GM21786 (cell line): ENCODE data around the gene ATP8A2.

Source experiments
- ATAC-seq: cut with Tn5 transposase; IDR thresholded peaks from one replicate; pipeline ENCODE4 v1.9.1; 2021; ENCODE audit not compliant: unreplicated experiment

The ATP8A2 gene

DNA sequence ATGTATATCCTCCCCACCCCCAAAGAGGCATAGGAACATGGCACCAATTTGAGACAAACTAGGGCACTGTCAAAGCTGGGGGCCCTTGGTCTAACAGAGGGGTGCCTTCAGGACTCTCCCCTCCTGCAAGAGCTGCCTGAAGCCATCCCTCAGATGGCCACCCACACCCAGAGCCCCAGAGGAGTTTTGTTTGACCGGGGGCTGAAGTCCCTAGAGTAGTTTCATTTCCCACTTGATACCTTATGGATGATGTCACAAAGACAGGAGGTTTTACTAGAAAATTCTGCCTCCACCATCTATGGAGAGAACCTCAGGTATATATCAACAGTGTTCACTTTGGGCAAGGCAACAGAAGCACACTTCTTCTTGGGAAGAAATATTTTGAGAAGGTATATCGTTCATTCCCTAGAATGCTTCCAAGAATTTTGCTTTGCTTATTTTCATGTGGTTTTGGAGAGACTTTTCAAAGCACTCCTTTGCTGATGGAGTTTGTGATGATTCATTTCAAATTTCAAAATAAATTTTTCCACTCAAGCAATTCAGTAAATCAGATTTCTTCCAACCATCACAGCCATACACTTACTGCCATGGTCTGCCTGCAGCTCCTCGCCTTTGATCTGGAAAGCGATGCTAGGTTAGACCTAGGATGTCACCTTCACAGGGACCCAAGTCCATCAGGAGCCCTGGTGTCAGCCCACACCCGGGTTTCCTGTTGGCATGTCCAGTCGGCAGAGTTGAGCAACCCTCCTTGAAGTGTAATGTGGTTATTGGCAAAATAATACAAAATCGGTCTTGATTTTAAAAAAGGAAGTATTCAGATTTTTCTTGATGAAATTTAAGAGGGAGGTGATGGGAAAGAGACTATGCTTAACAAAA lies 473.0 kb downstream of the ATP8A2 start:
- ATAC-seq, result no peak

DNA sequence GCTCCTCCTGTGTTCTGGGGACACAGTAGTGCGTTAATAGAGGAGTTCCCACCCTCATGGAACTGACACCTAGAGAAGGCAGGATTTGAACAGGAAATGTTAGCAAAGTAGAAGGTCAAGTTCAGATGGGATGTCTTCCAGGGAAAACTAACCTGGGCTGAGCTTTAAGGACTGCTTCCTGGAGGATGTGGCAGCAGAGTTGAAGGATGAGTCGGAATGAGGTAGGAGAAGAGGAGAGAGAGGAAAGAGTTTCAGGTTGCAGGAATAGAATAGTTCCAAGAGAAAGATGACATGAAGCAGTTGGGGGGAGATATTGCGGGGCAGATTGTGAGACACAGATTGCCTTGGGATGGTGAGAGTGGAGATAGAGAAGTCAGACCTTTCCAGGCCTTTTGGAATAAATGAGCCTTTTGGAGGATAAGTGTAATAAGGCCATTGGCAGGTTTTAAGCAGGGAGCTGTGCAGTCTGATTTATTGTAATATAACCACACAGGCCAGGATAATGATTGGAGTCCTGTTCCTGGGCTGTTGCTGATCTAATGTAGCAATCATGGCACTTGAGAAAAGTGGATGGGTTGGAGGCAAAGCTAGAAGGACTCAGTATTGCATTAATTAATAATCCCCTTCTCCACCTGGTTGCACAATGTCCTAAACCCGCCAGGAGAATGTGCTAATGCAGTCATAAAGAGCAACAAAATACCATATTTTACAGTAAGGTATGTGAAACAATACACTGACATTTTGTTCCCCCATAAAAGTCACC lies 474.6 kb downstream of the ATP8A2 start:
- no peak for ATAC-seq

DNA sequence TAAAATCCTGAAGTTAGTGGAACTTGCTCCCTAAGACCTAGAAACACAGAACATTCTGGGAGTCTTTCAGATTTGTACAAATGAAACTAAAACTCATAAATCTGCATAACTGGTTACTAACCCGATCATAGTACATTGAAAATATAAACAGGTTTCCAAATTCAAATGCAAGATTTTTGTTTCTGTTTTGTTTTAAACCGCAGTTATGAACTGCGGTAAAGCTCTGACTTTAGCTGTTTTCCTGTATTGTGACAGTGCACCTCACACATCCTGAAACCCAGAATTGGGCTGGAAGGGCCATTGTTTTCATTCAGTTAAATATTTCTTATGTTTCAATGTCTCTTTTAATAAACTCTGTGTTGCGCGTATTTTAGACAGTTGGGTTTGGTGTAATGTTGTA lies 475.4 kb downstream of the ATP8A2 start:
- ATAC-seq, result peak; percentile 69

DNA sequence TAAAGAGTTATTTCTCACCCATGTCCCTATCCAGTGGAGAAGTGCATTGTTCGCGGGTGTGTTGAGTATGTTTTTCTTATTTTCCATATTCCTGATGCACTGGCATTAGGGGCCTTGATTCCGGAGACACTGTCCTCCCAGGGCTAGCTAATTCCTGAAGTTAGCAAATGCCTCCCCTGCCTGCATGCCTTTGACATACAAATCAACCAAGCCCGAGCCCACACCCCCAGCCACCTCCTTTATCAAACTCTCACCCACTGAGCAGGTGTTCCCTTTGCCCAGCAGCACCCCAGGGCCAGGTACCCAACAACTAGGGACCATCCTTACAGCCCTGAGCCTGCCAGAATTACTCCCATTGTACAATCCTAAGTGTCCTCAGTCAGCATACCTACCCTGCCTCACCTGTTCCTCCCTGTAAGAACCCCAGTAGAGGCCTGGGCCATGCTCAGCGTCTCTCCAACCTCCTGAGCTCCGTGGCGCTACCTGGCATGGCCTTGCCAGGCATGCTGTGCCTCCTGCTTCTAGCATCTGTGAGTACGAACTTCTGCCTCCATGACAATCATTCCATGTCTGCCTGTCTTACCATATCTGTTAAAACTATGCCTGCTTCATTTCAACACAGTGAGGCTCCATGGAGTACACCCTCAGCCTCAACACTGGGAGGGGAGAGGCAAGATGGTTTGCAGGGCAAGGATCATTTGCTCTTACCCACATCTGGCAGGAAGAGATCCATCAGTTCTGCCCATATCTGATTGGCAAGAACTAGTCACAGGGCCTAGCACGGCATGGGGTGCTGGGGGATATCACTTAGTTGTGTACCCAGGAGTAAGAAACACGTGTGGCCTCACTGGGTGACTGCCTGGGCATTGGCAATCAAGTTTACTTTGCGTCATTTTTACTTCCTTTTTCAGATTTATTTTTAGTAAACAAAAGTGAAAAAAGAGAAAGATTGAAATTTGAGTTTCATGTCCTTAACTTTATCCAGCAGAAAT lies 476.2 kb downstream of the ATP8A2 start:
- no peak for ATAC-seq

DNA sequence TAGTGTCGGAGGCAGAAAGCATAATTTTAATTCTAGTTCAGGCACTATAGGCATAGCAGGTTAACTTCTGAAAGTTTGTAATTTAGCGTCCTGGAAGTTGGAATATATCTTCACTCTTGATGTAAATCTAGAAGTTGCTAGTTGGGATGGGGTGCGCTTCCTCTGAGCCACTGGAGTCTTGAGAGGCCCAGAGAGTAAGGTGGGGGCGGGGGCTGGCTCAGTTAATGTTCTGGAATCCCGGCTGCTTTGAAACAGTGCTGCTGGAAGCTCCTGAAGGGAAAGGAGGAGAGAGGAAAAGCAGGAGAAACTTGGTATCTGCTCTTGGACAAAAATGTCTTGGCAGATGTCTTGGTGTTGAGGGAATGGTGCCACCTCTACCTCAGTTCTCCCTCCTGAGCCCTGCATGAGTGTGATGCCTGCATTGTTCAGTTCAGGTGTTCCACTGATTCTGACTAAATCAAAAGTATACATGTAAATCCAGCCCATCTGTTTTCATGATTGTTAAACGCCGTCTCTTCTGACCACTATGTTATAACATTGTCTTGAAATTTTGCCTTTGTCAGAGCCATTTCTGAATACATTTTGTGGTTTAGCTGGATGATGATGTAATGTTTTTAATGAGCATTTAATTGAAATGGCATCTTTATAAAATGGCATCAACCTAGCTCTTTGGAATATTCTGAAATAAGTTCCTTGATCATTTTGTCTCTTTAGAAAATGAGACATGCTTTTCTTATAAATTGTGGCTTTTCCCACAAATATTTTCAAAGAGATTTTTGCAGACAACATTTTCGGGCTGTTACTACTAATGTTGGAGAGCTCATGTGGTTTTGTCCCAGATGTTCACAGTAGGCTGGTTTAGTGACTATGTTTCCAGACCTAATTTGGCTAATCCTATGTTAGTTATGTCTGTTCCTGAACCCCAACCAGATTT lies 477.3 kb downstream of the ATP8A2 start:
- no peak for ATAC-seq

DNA sequence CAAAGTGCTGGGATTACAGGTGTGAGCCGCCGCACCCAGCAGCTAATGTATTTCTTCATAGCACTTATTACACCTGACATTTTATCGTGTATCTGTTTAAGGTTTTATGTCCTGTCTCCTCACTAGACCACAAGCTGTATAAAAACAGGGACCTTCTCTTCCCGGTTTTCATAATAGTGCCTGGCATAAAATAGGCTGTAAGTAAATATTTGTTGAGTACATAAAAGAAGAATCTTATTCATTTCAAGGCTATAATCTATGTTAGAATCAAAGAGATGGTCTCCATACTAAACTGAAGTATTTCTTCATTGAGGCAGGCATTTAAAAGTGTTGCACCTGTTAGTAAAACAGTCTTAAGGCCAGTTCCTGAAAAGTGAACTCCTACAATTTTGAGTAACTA lies 486.1 kb downstream of the ATP8A2 start:
- ATAC-seq, result no peak

DNA sequence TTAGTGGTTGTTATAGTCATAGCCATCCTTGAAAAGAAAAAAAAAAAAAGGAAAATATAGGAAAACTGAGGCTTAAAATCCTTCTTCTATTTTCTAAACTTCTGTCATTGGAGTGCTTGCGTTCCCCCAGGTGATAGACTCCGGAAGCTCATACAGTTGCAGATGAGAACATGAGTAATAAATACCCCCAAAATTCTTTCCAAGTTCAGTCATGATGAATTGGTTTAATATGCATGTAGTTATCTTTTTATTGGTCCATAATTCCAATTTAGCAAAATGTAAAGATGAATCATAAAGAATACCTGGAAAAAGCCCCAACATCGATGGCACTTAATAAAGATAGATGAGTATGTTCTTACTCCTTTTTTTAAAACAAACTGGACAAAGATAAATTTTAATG lies 487.8 kb downstream of the ATP8A2 start:
- no peak for ATAC-seq

DNA sequence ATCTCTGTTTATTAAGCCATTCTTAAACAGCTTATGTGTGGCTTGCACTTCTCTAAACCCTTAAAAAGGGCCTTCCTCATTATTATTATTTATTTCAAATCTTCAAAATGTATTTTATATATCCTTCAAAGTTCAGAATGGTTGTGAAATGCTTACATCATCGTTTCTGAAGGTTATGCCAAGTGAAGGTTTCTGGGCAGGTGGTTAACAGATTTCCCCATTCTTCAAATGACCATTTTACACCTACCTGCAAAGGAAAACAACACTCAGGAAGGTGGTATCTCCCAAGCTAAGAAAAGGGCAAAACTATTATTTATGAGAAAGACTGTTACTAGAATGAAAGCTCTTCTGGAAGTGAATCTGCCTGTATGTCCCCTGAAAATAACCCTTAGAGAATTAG lies 488.5 kb downstream of the ATP8A2 start:
- ATAC-seq, result no peak

DNA sequence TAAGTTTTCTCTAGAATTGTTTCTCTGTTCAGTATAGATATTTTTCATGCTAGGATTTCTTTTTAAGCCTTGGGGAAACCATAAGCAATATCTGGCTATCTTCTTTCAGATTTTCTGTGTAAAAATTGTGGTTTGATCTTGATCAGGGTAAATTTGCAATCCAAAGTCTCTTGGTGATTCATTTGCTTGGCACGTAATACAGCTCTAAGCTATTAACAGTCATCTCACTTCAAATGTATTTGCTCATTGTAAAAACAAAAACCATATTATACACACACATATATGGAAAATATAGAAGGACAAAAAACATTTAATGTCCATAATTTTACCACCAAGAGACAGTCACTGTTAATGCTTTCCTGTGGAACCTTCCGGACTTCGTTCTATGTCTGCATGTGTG lies 489.1 kb downstream of the ATP8A2 start:
- no peak for ATAC-seq

DNA sequence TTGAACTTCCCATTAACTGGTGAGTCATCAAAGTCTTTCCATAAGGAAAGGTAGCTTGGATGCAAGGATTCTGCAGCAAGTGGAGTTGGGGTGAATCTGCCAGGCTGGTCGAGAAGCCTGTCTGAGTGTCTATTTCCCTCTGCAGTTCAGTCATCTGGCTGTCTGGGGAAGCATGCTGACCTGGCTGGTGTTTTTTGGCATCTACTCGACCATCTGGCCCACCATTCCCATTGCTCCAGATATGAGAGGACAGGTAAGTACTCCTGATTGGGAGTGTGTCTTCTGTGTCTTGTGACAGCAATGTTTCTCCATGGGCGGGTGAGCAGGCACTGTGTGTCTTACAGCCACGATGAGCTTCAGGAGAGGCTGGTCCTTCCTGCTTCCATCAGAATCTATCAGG lies 490.4 kb downstream of the ATP8A2 start:
- ATAC-seq, result no peak

DNA sequence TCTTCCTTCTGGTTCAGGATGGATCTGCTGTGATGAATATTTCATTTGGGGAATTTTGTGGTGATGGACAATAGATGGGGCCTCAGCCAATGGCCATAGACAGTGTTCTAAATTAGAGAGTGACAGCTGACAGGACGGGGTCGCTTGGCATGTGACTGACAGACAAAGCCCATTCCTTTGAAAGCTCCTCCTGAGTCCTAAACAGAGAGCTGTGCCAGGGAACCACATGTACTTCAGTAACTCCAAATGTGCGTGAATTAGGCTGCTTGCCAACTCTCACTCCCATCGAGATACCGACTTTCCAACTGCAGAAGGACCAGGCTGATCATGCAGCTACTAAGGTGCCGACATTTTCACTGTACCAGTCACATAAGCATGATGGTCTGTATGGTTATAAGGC lies 492.3 kb downstream of the ATP8A2 start:
- no peak for ATAC-seq

DNA sequence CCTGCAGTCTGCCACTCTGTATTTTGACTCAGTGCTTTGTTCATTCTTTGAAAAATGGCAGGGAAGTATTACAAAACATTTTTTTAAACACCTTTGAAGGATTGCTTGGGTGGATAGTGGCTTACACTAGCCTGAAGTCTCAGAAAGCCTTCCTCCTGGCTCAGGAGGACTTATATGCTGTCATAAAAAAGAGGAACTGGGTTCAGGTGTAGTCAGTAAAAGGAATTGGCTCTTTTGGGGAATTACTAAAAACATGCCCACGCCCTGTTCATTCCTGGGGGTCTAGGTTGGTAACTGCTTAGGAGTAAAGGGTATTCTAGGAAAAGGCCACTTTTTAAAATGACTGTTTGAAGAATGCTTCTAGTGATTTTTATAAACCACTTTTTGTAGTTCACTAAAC lies 493.2 kb downstream of the ATP8A2 start:
- ATAC-seq, result no peak

DNA sequence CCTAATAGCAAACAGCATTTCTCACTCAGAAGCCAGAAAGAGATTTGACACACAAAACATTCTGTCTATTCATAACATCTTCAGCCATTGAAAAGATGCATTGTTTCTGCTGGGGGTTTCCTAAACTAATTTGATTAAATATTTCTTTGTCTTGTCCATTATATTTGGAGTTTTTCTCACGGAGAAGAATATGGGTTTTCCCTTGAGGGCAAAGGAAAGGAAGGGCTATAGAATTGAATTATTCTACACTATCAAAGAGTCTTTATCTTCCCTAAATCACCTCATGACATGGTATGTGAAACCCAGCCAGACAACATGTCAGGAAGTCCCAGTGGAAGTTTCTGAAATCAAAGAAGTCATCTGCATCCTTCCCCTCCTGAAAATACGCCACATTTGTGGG lies 493.6 kb downstream of the ATP8A2 start:
- no peak for ATAC-seq

DNA sequence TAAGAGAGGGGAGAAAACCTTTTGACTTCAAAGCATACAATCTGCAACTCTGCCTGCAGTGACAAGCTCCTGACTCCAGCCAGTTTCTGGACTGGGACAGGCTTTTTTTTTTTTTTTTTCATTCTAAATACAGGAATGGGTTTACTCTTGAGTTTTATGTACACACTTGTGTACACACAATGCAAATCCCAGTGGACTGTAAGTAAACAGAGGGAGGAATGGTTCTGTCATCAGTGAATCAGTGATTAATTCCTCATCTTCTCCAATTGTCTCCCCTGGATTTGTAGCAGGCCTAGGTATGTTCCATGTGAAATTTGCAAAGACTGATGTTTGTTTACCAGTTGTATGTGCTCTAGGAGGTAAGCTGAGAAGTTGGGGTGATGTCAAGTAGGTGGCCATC lies 495.3 kb downstream of the ATP8A2 start:
- ATAC-seq, result no peak

DNA sequence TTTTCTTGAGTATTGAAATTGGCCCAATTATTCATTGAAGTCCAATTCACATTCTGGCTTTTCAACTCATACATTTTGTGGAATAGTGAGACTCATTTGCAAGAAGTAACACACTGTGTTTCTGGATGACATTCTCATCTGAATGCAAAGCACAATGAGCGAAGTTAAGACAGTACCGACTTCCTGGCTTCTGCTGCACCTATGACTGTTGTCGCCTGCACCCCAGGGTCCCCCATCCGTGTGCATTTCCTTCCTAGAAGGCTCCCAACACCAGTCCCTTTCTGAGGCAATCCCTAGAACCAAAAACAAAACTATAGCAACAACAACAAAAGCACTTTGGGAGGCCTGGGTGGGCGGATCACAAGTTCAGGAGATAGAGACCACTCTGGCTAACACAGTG lies 496.7 kb downstream of the ATP8A2 start:
- ATAC-seq, result no peak

DNA sequence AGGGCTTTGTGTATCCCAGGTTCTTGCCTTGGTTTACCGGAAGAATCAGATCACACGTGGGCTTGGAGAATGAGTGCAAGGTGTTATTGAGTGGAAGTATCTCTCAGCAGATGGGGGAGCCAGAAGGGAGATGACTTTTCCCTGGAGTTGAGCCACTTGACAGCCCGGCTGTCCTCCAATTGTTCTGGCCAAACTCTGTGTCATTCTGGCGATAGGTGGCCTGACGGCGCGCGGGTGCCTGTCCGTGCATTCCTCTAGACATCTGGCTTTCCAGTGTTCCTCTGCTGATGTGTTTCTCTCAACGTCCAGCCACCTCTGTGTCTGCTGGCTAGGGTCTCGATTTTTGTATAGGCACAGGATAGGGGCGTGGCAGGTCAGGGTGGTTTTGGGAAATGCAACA lies 498.2 kb downstream of the ATP8A2 start:
- ATAC-seq, result no peak

DNA sequence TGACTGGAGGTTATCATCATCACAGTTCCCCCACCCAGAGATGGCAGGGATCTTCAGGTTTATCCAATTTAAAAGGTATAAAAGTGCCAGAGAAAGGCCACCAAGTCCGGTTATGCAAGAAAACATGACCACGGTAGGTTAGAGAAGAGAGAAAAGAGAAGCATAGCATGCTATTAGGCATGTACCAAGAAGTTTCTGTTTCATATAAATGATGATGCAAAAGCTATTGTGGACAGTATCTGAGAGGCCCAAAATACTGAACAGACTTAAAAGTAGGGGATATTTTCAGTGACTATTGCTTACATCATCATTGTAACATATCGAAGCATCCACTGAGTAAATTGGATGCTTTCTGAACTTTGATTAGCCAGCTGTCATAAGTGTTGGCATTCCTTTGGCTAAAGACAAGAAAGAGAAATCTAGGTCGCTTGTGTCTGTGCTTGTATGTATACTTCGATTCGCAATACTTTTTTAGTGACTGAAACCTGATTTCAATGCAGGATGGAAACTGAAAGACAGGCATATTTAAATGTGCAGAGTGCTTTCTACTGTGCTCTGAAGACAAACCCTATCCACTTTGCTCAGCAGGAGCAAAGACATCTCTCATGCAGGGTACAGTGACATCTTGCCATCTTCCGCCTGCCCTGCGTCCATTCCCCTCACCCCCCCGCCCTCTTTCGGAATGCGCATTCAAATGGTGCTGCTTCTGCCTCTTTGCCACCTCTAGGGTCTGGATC lies 499.8 kb downstream of the ATP8A2 start:
- ATAC-seq, result no peak

DNA sequence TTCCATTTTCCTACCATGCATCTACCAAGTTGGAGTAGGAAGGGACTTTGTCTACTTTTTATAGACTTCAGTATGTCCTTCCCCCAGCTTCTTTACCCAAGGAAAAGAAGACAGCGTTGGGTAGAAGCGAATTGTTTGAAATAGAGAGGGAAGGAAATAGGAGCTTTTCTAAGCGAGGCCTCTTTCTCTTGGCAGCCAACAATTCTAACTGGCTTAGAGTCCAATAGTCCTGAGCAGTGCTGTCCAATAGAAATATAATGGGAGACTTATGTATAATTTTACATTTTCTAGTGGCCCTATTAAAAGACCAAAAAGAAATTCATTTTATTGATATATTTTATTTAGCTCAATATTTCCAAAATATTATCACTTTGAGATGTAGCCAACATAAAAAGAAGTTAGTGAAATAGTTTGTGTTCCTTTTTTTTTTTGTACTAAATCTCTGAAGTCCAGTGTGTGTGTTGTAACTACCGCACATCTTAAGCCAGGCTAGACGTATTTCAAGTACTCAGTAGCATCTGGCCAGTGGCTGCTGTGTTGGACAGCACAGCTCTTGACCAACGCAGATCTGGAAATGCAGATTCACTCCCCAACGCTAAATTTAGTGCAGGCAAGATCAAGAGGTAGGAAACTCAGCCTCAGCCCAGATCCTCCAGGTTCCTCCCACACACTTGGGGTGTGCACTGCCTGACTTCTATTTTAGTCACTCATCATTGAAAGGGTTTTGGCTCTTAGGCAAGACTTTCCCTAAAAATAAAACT lies 500.9 kb downstream of the ATP8A2 start:
- no peak for ATAC-seq

DNA sequence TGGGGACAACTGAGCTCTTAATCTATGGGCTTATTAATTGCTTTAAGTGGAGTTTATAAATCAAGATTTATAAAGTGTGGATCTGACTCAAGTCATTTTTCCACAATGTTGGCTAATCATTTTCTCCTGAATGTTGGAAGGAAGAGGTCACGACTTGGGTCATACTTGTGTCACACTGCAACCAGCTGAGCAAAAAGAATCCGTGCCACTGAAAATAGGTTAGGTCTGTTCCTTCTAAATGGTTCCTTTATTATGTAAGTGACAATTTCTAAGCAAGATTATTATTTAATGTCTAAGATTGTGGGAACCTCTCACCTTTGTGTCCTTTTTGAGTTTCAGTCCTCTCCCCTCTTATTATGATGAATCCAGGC lies 501.5 kb downstream of the ATP8A2 start:
- no peak for ATAC-seq
